ENCODE data around the gene CEP20.

CEP20 gene

DNA sequence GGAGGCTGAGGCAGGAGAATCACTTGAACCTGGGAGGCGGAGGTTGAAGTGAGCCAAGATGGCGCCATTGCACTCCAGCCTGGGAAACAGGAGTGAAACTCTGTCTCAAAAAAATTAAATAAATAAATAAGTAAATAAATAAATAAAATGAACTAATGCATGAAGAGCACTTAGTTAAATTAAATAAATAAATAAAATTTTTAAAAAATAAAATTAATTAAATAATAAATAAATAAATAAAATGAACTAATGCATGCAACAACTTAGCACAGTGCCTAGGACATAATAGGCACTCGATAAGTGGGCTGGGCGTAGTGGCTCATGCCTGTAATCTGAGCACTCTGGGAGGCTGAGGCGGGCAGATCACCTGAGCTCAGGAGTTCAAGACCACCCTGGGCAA lies 15.6 kb upstream of the CEP20 start:
- TF ChIP-seq, protein P1, sequence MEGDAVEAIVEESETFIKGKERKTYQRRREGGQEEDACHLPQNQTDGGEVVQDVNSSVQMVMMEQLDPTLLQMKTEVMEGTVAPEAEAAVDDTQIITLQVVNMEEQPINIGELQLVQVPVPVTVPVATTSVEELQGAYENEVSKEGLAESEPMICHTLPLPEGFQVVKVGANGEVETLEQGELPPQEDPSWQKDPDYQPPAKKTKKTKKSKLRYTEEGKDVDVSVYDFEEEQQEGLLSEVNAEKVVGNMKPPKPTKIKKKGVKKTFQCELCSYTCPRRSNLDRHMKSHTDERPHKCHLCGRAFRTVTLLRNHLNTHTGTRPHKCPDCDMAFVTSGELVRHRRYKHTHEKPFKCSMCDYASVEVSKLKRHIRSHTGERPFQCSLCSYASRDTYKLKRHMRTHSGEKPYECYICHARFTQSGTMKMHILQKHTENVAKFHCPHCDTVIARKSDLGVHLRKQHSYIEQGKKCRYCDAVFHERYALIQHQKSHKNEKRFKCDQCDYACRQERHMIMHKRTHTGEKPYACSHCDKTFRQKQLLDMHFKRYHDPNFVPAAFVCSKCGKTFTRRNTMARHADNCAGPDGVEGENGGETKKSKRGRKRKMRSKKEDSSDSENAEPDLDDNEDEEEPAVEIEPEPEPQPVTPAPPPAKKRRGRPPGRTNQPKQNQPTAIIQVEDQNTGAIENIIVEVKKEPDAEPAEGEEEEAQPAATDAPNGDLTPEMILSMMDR (IDR thresholded peaks at IDR 0.05) = no peak

GRCh38 chr16:15900901-15901500 lies 12.6 kb upstream of the CEP20 start:
- TF ChIP-seq, protein P1 (IDR thresholded peaks at IDR 0.05) = no peak

GRCh38 chr16:15900357-15900756 lies 12.0 kb upstream of the CEP20 start:
- TF ChIP-seq, protein P1 (IDR thresholded peaks at IDR 0.05) = no peak

DNA sequence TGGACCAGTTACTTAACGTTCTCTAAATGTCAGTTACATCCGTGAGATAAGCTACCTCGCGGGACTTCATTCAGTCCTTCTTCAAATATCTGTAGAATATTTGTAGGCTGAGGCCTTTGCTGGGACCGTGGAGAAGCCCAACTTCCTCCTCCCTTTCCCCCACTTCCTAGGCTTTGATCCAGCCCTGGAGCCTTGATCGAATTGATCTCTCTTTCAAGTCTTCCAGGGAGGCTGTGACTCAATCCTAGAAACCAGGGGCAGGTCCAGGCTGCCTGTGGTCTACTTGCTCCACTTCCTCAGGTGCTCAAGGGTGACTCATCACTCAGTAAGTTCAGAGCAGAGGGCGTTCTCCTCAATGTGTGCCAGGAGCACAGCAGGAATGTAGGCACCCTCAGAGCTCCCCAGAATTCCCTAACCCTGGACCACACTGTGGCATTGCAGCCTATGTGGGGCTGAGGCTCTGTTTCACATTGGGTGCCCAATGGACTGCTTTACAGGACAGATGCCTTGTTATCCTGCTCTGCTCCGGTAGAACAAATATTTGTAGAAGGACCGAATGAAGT lies 11.2 kb upstream of the CEP20 start:
- TF ChIP-seq, protein P1 (IDR thresholded peaks at IDR 0.05) = no peak

GRCh38 chr16:15898654-15899053 lies 10.3 kb upstream of the CEP20 start:
- TF ChIP-seq, protein P1 (IDR thresholded peaks at IDR 0.05) = no peak

- TF ChIP-seq, protein P1 (IDR thresholded peaks at IDR 0.05) = no peak
These were observed 9.4 kb upstream of the CEP20 start for GRCh38 chr16:15897834-15898254.

GRCh38 chr16:15897121-15897780 lies 8.8 kb upstream of the CEP20 start:
- TF ChIP-seq, protein P1 (IDR thresholded peaks at IDR 0.05) = no peak
